Measurements from ENCODE around the gene C1orf53. TPM values are rescaled to one million over a fixed set of nuclear protein-coding genes. Genes with fewer than 3 reads are reported as not detected.
A peak's percentile ranks its signal among the peaks of the same experiment; 100 is the strongest.

The C1orf53 gene
- total and polyA plus RNA-seq, 2 of the 13 experiments (the other 11 are each of a cell fraction or from before 2014, with no cell fraction given) = 5.8 to 10.1 TPM

DNA sequence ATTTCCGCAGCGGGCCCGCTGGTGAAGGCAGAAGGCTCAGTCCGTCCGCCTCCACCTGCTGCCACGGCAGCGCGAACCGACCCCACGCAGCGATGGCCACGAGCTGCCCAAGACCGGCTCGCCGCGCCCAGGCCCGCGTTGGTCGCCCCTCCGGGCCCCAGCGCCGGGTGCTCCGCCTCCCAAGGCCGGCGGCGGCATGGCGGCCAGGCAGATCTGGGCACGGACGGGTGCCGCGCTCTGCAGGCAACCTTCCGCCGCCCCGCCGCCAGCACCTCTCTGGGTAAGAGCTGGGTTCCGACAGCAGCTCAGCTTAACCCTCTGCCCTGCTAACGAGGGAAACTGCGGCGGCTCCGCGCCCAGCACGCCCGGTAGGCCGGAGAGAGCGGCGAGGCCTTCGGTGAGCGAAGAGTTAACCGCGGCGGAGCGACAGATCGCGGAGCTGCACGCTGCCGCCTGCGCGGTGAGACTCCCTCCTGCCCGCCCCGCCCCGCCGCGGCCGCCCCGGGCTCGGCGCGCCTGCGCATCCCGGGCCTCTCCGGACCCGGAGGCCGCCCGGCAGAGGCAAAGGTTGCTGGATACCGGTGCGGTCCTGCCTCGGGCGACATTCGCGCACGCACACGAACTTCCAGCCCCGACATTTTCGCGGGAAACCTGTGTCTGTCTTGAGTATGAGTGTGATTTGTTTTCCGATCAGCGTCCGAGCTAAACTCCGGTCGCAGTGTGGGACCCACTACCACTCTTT, at the start of gene C1orf53 (continued):
- TF ChIP-seq, protein P1, sequence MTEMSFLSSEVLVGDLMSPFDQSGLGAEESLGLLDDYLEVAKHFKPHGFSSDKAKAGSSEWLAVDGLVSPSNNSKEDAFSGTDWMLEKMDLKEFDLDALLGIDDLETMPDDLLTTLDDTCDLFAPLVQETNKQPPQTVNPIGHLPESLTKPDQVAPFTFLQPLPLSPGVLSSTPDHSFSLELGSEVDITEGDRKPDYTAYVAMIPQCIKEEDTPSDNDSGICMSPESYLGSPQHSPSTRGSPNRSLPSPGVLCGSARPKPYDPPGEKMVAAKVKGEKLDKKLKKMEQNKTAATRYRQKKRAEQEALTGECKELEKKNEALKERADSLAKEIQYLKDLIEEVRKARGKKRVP (CRISPR knock-in tag; IDR thresholded peaks at IDR 0.05) = no peak
- TF ChIP-seq, protein P2, sequence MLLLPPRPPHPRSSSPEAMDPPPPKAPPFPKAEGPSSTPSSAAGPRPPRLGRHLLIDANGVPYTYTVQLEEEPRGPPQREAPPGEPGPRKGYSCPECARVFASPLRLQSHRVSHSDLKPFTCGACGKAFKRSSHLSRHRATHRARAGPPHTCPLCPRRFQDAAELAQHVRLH (CRISPR knock-in tag; IDR thresholded peaks at IDR 0.05; ENCODE audit: borderline replicate concordance, low read depth) = peak; percentile 61; the same call in 1 of the 2 replicates
- TF ChIP-seq SAFB2 (CRISPR knock-in tag; IDR thresholded peaks at IDR 0.05; ENCODE audit: borderline replicate concordance, low read depth) (peak; percentile 95), ZNF75D (CRISPR knock-in tag; IDR thresholded peaks at IDR 0.05; ENCODE audit: borderline replicate concordance) (no peak), ZNF224 (CRISPR knock-in tag; IDR thresholded peaks at IDR 0.05) (no peak), SKI (IDR thresholded peaks at IDR 0.05; ENCODE audit: partially characterized antibody) (peak; percentile 88), SATB2 (CRISPR knock-in tag; IDR thresholded peaks at IDR 0.05) (no peak; the same call in 1 of the 2 replicates), NFIC (IDR thresholded peaks at IDR 0.05; ENCODE audit: low read length) (no peak), MXD4 (CRISPR knock-in tag; IDR thresholded peaks at IDR 0.05) (peak; percentile 73; the same call in 1 of the 2 replicates), ZNF773 (CRISPR knock-in tag; IDR thresholded peaks at IDR 0.05; ENCODE audit: borderline replicate concordance) (peak; percentile 94; the same call in 1 of the 2 replicates), POGZ (CRISPR knock-in tag; IDR thresholded peaks at IDR 0.05) (peak; percentile 52), ZNF879 (CRISPR knock-in tag; IDR thresholded peaks at IDR 0.05) (no peak), ZNF777 (CRISPR knock-in tag; IDR thresholded peaks at IDR 0.05) (no peak; the same call in none of the 2 replicates), POLR2G (IDR thresholded peaks at IDR 0.05; ENCODE audit: low read depth, low read length) (peak; percentile 87), TSC22D2 (CRISPR knock-in tag; IDR thresholded peaks at IDR 0.05; ENCODE audit: borderline replicate concordance) (no peak), FLYWCH1 (CRISPR knock-in tag; IDR thresholded peaks at IDR 0.05) (peak; percentile 49; the same call in 1 of the 2 replicates), SRSF4 (IDR thresholded peaks at IDR 0.05; ENCODE audit: low read depth, low read length, poor library complexity, severe bottlenecking) (no peak), ZNF792 (CRISPR knock-in tag; IDR thresholded peaks at IDR 0.05) (no peak), BCL6 (CRISPR knock-in tag; IDR thresholded peaks at IDR 0.05) (peak; percentile 48), SIN3B (IDR thresholded peaks at IDR 0.05; ENCODE audit: low read length) (no peak), KLF6 (CRISPR knock-in tag; IDR thresholded peaks at IDR 0.05) (no peak)
- TF ChIP-seq, protein P3, sequence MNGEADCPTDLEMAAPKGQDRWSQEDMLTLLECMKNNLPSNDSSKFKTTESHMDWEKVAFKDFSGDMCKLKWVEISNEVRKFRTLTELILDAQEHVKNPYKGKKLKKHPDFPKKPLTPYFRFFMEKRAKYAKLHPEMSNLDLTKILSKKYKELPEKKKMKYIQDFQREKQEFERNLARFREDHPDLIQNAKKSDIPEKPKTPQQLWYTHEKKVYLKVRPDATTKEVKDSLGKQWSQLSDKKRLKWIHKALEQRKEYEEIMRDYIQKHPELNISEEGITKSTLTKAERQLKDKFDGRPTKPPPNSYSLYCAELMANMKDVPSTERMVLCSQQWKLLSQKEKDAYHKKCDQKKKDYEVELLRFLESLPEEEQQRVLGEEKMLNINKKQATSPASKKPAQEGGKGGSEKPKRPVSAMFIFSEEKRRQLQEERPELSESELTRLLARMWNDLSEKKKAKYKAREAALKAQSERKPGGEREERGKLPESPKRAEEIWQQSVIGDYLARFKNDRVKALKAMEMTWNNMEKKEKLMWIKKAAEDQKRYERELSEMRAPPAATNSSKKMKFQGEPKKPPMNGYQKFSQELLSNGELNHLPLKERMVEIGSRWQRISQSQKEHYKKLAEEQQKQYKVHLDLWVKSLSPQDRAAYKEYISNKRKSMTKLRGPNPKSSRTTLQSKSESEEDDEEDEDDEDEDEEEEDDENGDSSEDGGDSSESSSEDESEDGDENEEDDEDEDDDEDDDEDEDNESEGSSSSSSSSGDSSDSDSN (CRISPR knock-in tag; IDR thresholded peaks at IDR 0.05) = peak; percentile 96
- TF ChIP-seq, protein P4, sequence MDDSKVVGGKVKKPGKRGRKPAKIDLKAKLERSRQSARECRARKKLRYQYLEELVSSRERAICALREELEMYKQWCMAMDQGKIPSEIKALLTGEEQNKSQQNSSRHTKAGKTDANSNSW (CRISPR knock-in tag; IDR thresholded peaks at IDR 0.05; ENCODE audit: borderline replicate concordance) = peak; percentile 72; the same call in 1 of the 2 replicates
- TF ChIP-seq, protein P5, sequence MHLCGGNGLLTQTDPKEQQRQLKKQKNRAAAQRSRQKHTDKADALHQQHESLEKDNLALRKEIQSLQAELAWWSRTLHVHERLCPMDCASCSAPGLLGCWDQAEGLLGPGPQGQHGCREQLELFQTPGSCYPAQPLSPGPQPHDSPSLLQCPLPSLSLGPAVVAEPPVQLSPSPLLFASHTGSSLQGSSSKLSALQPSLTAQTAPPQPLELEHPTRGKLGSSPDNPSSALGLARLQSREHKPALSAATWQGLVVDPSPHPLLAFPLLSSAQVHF (CRISPR knock-in tag; IDR thresholded peaks at IDR 0.05) = peak; percentile 84; the same call in 1 of the 2 replicates
- TF ChIP-seq, protein P6, sequence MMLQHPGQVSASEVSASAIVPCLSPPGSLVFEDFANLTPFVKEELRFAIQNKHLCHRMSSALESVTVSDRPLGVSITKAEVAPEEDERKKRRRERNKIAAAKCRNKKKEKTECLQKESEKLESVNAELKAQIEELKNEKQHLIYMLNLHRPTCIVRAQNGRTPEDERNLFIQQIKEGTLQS (CRISPR knock-in tag; IDR thresholded peaks at IDR 0.05) = peak; percentile 18; the same call in 1 of the 2 replicates

Data from HepG2 (cell line).